KMS-11 (cell line): ENCODE data around the gene SCRN1.

Experiments used
- H2AFZ ChIP-seq: fragments of 200-600 bp; sonication (generic); 2 replicates; pipeline ENCODE4 v1.6.1; 2016; ENCODE audit warnings: antibody characterized with exemption, mixed run types, low read depth
- H3K27ac ChIP-seq: fragments of 200-600 bp; sonication (generic); 2 replicates; pipeline ENCODE4 v1.6.1; 2016; ENCODE audit warnings: mild to moderate bottlenecking, mixed run types
- H3K27me3 ChIP-seq: fragments of 200-600 bp; sonication (generic); 2 replicates; pipeline ENCODE4 v1.6.1; 2017; ENCODE audit warnings: mild to moderate bottlenecking, low read depth, mixed run types, moderate library complexity; ENCODE audit not compliant: insufficient read depth
- H3K36me3 ChIP-seq: fragments of 200-600 bp; sonication (generic); 2 replicates; pipeline ENCODE4 v1.6.1; 2017; ENCODE audit warnings: mild to moderate bottlenecking, mixed run types; ENCODE audit not compliant: insufficient read depth
- H3K4me1 ChIP-seq: fragments of 200-600 bp; sonication (generic); 2 replicates; pipeline ENCODE4 v1.6.1; 2016; ENCODE audit warnings: mild to moderate bottlenecking, low read depth, mixed run types; ENCODE audit not compliant: poor library complexity, severe bottlenecking
- H3K4me2 ChIP-seq: fragments of 200-600 bp; sonication (generic); 2 replicates; pipeline ENCODE4 v1.7.0; 2016; ENCODE audit warnings: mild to moderate bottlenecking, mixed run types
- H3K4me3 ChIP-seq: fragments of 200-600 bp; sonication (generic); IDR thresholded peaks from 2 replicates; pipeline ENCODE4 v1.6.1; 2017; ENCODE audit warnings: low read depth, low read length, mixed read lengths; ENCODE audit not compliant: insufficient read depth
- H3K79me2 ChIP-seq: fragments of 200-600 bp; sonication (generic); 2 replicates; pipeline ENCODE4 v1.6.1; 2016; ENCODE audit warnings: low read depth, mixed run types; ENCODE audit not compliant: insufficient read depth
- H3K9ac ChIP-seq: fragments of 200-600 bp; sonication (generic); 2 replicates; pipeline ENCODE4 v1.6.1; 2016; ENCODE audit warnings: mild to moderate bottlenecking, mixed run types
- H4K20me1 ChIP-seq: fragments of 200-600 bp; sonication (generic); 2 replicates; pipeline ENCODE4 v1.6.1; 2016; ENCODE audit warnings: mild to moderate bottlenecking, mixed run types; ENCODE audit not compliant: insufficient read depth
- CTCF ChIP-seq: fragments of 200-600 bp; sonication (generic); conservative IDR thresholded peaks from 2 replicates; pipeline ENCODE4 v1.6.1; 2017; ENCODE audit warnings: low read depth, mild to moderate bottlenecking, antibody characterized with exemption, low read length, moderate library complexity, mixed read lengths

Gene SCRN1

GRCh38 chr7:30022991-30023390 is 33.4 kb upstream of the SCRN1 start:
- no peak overlapping the region for H3K4me3 ChIP-seq
- no peak overlapping the region for H3K9ac ChIP-seq
- no peaks in the 10 kb centered on the region for H4K20me1 ChIP-seq
- peaks cover 3% of the 10 kb centered on the region; the same call in 1 of the 2 replicates for H3K79me2 ChIP-seq
- H3K4me2 ChIP-seq: no peak overlapping the region
- no peak overlapping the region for H3K27ac ChIP-seq
- no peak for TF ChIP-seq CTCF
- H3K4me1 ChIP-seq: peaks cover 21% of the 10 kb centered on the region
- no peaks in the 10 kb centered on the region for H3K27me3 ChIP-seq
- H3K36me3 ChIP-seq: no peaks in the 10 kb centered on the region
- H2AFZ ChIP-seq: no peak overlapping the region

- Histone ChIP-seq H3K4me1 (peaks cover 21% of the 10 kb centered on the region), H3K27ac (no peak overlapping the region), H3K4me3 (no peak overlapping the region), H3K9ac (no peak overlapping the region), H3K79me2 (0 out of 2 replicates have a peak, but pooled peaks cover 3% of the 10 kb centered on the region), H4K20me1 (no peaks in the 10 kb centered on the region), H3K4me2 (0 out of 2 replicates have a peak overlapping the region, but pooled peaks have one; percentile 10), H3K36me3 (no peaks in the 10 kb centered on the region), H2AFZ (no peak overlapping the region), H3K27me3 (no peaks in the 10 kb centered on the region)
- no peak for TF ChIP-seq CTCF
Measured at GRCh38 chr7:30020535-30020934, 30.9 kb upstream of the SCRN1 start.

- Histone ChIP-seq H3K9ac (no peak overlapping the region), H3K36me3 (no peaks in the 10 kb centered on the region), H3K4me2 (no peak overlapping the region), H3K79me2 (no peaks in the 10 kb centered on the region), H3K27ac (no peak overlapping the region), H4K20me1 (no peaks in the 10 kb centered on the region), H2AFZ (no peak overlapping the region), H3K4me1 (peaks cover 16% of the 10 kb centered on the region), H3K4me3 (no peak overlapping the region), H3K27me3 (no peaks in the 10 kb centered on the region)
- TF ChIP-seq CTCF: no peak
Measured at GRCh38 chr7:30019960-30020359, 30.4 kb upstream of the SCRN1 start.

GRCh38 chr7:30019387-30019786 is 29.8 kb upstream of the SCRN1 start:
- no peak for TF ChIP-seq CTCF
- H3K27me3 ChIP-seq: no peaks in the 10 kb centered on the region
- H3K4me3 ChIP-seq: no peak overlapping the region
- H3K36me3 ChIP-seq: no peaks in the 10 kb centered on the region
- no peaks in the 10 kb centered on the region for H4K20me1 ChIP-seq
- no peak overlapping the region for H3K9ac ChIP-seq
- H3K4me2 ChIP-seq: no peak overlapping the region
- H3K27ac ChIP-seq: no peak overlapping the region
- H3K79me2 ChIP-seq: no peaks in the 10 kb centered on the region
- H3K4me1 ChIP-seq: peaks cover 11% of the 10 kb centered on the region
- H2AFZ ChIP-seq: no peak overlapping the region

GRCh38 chr7:30018451-30018850 is 28.9 kb upstream of the SCRN1 start:
- Histone ChIP-seq H3K4me2 (no peak overlapping the region), H2AFZ (no peak overlapping the region), H3K79me2 (no peaks in the 10 kb centered on the region), H4K20me1 (no peaks in the 10 kb centered on the region), H3K36me3 (no peaks in the 10 kb centered on the region), H3K4me3 (no peak overlapping the region), H3K27ac (no peak overlapping the region), H3K9ac (no peak overlapping the region), H3K27me3 (no peaks in the 10 kb centered on the region), H3K4me1 (peaks cover 11% of the 10 kb centered on the region)
- TF ChIP-seq CTCF: no peak
